GM18867 (cell line): Measurements from ENCODE around the gene CASP6.
A peak's percentile ranks its signal among the peaks of the same experiment; 100 is the strongest.
"Not testable (repeated sequence)": the region's sequence is repeated elsewhere in the genome, so short reads cannot be mapped to it uniquely, and the experiment has no call there.

Experiments
- ATAC-seq: cut with Tn5 transposase; IDR thresholded peaks from one replicate; pipeline ENCODE4 v1.9.1; 2021; ENCODE audit warnings: mild to moderate bottlenecking, moderate library complexity; ENCODE audit not compliant: unreplicated experiment

The CASP6 gene

DNA sequence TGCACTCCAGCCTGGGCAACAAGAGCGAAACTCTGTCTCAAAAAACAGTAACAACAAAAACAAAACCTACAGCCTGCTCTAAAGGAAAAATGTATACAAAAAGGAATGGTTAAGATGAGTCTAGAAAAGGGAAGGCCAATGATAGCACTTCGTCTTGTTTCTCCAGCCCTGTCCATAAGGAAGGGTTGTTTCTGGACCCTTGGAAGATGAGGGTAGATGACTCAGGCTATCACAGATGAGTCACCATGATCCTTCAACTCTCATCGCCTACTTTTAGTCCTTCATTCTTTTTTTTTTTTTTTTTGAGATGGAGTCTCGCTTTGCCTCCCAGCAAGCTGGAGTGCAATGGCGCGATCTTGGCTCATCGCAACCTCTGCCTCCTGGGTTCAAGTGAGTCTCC lies 17.8 kb upstream of the CASP6 start:
- no peak for ATAC-seq

- no peak for ATAC-seq
Measured at GRCh38 chr4:109719604-109720003, 16.4 kb upstream of the CASP6 start.

DNA sequence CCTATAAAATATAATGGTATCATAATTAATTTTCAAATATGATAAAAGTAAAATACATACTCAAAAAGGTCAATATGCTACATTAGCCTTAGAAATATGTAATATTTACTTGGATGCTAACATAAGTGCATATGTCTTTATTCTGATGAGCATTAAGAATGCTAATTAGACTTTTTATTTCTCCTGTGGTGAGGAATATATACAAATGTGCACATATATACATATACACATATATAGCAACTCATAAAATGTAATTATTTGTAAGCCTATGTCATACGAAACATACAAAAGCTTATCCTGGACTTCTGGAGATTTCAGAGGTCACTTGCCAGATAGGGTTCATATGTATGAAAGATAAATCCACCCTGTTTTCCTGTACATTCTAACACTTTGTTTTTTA lies 15.5 kb upstream of the CASP6 start:
- ATAC-seq: no peak

DNA sequence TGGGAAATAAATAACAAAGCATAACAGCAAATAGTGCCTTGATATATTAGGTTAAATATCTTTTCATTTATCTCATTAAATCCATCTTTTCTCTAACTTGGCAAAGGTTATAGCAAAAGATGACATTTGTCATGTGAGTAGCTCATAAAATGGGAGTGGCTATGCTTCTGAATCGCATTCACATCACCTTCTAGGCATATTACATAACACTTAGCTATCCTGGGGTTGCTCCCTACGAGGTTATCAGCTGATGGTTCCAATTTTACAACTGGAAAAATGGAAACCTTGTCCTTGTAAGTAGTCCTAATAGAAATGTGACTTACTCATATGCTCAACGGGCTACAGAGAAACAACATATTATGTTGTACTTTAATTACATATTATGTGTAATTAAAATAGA lies 10.3 kb upstream of the CASP6 start:
- no peak for ATAC-seq

DNA sequence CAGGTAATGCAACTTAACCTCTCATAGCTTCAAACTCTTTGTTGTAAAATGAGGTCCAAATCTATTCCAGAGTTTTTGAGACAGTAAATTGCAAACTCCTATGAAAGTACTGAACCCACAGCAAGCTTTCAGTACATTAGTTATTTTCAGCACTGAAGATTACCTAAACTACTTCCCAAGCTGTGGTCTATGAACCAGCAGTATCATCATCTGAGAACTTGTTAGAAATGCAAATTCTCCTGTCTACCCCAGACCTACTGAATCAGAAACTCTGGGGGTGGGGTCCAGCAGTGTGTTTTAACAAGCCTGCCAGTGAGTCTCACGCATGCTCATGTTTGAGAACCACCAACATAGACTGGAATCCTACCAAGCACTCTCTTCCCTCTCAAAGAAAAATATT lies 5.7 kb upstream of the CASP6 start:
- ATAC-seq: peak; percentile 87

DNA sequence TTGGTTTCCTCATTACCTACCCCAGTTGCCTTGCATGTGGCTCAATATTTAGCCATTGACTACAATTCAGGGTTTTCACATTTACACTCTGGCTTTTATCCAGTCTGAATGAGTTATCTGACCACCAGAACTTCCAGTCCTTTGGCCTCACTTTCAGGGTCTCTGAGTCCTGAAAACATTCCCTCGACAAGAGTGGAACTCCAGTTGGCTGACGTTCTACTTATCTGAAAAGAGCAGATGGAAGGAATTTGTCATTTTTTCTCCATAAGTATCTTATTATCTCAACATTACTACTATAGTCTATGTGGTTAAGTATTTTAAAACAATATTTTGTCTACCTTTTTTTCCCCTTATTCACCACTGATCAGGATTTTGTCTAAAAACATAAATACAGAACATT lies 5.2 kb upstream of the CASP6 start:
- no peak for ATAC-seq

GRCh38 chr4:109703664-109704361 lies 568 bp upstream of the CASP6 start:
- ATAC-seq: no peak

GRCh38 chr4:109701566-109702410 lies 1.5 kb downstream of the CASP6 start:
- ATAC-seq: no peak

GRCh38 chr4:109699553-109700225 lies 3.6 kb downstream of the CASP6 start:
- no peak for ATAC-seq

DNA sequence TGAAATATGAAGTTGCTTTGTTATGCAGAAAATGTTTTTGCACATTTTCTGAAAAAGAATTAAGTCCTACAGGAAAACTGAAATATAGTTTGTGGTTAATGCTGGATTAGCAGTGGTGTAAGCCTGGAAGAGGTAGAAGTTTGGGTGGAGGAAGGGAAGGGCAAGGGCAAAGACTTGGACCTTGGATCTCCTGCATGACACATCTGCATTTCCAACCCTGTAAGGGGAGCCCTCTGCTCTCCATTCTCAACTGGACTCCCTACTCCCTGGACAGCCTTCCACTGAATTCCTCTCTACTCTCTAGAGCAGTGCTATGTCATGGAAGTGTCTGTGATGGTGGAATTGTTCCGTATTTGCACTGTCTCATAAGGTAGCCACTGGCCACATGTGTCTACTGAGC lies 4.6 kb downstream of the CASP6 start:
- no peak for ATAC-seq

DNA sequence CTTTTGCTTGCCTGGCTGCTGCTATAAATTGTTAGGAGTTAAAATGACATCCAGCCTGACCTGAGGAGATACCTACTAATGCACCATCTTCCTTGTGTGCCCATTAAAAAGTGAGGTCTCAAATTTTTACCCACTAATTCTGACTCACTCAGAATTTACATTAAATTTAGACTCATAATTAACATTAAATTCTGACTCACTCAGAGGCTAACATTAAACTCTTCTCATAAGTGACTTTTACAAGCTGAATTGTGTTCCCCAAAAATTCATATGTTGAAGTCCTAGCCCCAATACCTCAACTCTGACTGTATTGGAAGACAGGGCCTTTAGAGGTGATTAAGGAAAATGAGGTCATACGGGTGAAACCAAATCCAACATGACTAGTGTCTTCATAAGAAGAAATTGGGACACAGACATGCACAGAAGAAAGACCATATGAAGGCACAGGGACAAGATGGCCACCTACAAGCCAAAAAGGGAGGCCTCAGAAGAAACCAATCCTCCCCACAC lies 11.8 kb downstream of the CASP6 start:
- ATAC-seq: no peak

DNA sequence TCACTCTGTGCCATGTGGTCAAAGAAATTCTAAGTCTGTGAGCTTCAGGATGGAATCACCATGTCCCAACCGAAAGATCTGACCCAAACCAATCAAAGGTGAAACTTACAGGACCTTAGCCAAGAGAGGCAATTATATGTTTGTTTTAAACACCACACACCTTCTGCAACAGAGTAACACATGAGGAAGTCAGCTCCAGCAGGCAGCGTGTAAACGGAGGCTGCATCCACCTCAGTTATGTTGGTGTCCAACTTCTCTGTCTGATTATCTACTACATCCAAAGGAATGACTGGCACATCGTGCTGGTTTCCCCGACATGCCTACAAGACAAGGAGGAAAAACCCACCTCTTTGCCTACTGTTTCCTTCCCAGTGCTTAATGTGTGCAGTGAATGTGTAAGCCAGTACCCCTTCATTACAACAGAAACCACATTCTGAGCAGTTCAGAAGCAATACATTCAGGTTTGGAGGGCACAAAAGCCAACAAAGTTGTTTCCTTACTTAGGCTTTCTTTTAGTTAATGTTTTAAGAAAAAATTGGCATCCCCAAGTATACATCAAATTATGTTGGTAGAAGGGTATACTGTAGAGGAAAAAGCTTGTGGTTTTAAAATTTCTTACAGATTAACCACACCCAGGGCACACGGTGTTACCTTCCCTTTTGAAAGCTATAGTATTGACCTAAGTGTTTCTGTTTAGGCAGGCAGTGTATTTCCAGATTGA lies 12.4 kb downstream of the CASP6 start:
- ATAC-seq: peak; percentile 94

GRCh38 chr4:109684727-109685126 lies 18.5 kb downstream of the CASP6 start:
- no peak for ATAC-seq

- ATAC-seq: no peak
Measured at GRCh38 chr4:109683621-109684253, 19.5 kb downstream of the CASP6 start.

GRCh38 chr4:109682875-109683274 lies 20.4 kb downstream of the CASP6 start:
- no peak for ATAC-seq

DNA sequence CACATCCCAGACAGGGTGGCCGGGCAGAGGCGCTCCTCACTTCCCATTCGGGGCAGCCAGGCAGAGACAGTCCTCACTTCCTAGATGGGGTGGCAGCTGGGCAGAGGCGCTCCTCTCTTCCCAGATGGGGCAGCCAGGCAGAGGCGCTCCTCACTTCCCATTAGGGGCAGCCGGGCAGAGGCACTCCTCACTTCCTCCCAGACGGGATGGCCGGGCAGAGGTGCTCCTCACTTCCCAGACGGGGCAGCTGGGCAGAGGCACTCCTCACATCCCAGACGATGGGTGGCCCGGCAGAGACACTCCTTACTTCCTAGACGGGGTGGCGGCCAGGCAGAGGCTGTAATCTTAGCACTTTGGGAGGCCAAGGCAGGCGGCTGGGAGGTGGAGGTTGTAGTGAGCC lies 24.3 kb downstream of the CASP6 start:
- not testable (repeated sequence) for ATAC-seq

DNA sequence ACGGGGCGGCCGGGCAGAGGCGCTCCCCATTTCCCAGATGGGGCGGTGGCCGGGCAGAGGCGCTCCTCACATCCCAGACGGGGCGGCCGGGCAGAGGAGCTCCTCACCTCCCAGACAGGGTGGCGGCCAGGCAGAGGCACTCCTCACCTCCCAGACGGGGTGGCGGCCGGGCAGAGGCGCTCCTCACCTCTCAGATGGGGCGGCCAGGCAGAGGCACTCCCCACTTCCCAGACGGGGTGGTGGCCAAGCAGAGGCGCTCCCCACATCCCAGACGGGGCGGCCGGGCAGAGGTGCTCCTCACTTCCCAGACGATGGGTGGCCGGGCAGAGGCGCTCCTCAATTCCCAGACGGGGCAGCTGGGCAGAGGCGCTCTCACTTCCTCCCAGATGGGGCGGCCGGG lies 24.8 kb downstream of the CASP6 start:
- ATAC-seq: not testable (repeated sequence)

GRCh38 chr4:109676886-109677285 lies 26.4 kb downstream of the CASP6 start:
- ATAC-seq: no peak

- no peak for ATAC-seq
Measured at GRCh38 chr4:109675843-109676242, 27.4 kb downstream of the CASP6 start.

DNA sequence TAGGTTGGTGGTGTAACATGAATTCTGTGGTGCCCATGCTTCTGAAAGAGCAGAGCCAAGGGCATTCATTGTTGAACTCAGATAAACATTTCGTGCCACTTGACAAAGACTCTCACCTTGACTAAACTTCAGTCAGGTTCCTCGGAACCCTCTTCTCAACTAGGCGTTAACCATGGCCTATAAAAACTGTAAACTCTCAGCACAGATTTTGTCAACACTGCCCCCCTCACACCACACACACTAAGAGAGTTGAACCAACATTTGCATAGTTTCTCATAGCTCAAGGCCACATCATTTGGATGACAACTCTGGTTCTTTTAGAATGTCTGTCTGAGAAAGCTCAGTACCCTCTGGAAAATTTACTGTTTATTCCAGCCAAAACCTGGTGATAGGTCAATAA lies 28.1 kb downstream of the CASP6 start:
- peak; percentile 96 for ATAC-seq
